HepG2 (cell line): ENCODE results near the gene ZFHX3. TPM values are rescaled to one million over a fixed set of nuclear protein-coding genes. Genes with fewer than 3 reads are reported as not detected.
A peak's percentile ranks its signal among the peaks of the same experiment; 100 is the strongest.

ENCODE experiments used
- CENPX ChIP-seq: sonication (generic); formaldehyde crosslinking; IDR thresholded peaks from 2 replicates; pipeline ENCODE4 v1.9.0; 2021; ENCODE audit warnings: mild to moderate bottlenecking, missing genetic modification reagents, moderate library complexity
- CHD2 ChIP-seq: IDR thresholded peaks from 2 replicates; pipeline ENCODE4 v1.6.1; 2011; ENCODE audit warnings: low read depth, low read length, improper control_type of control experiment
- CREB1 ChIP-seq, 2 experiments: fragments of 450-650 bp in 1 of 2; IDR thresholded peaks; 2 replicates each; pipeline ENCODE4 v1.6.1; 2016 to 2017; ENCODE audit warnings: control low read depth in 1 of 2, mild to moderate bottlenecking in 1 of 2, missing compliant biosample characterization in 1 of 2, missing genetic modification characterization in 1 of 2
- HNRNPLL ChIP-seq: fragments of 200-400 bp; formaldehyde crosslinking; IDR thresholded peaks from 2 replicates; pipeline ENCODE4 v1.6.1; 2017; ENCODE audit warnings: mild to moderate bottlenecking, low read depth, low read length; ENCODE audit not compliant: poor library complexity, severe bottlenecking
- MED1 ChIP-seq: sonication (generic); formaldehyde crosslinking; IDR thresholded peaks from 2 replicates; pipeline ENCODE4 v1.4.0; 2020; ENCODE audit warnings: missing genetic modification reagents
- MZF1 ChIP-seq: sonication (generic); formaldehyde crosslinking; IDR thresholded peaks from 2 replicates; pipeline ENCODE4 v1.8.1; 2023; ENCODE audit warnings: mild to moderate bottlenecking, missing genetic modification reagents, borderline replicate concordance
- NFATC3 ChIP-seq: sonication (generic); formaldehyde crosslinking; IDR thresholded peaks from 2 replicates; pipeline ENCODE4 v1.5.1; 2020; ENCODE audit warnings: mild to moderate bottlenecking, missing genetic modification reagents
- PCBP2 ChIP-seq: fragments of 200-400 bp; formaldehyde crosslinking; optimal IDR thresholded peaks from 2 replicates; pipeline ENCODE3; 2018; ENCODE audit warnings: low read length, low read depth; ENCODE audit not compliant: poor library complexity, severe bottlenecking
- PHF21A ChIP-seq: sonication (generic); formaldehyde crosslinking; IDR thresholded peaks from 2 replicates; pipeline ENCODE4 v1.5.0; 2020; ENCODE audit warnings: mild to moderate bottlenecking, missing genetic modification reagents
- PLRG1 ChIP-seq: fragments of 450-650 bp; conservative IDR thresholded peaks from 2 replicates; pipeline ENCODE4 v1.6.1; 2016
- PRMT3 ChIP-seq: sonication (generic); formaldehyde crosslinking; IDR thresholded peaks from 2 replicates; pipeline ENCODE4 v1.8.1; 2022; ENCODE audit warnings: low read depth, mild to moderate bottlenecking, moderate library complexity, missing genetic modification reagents, borderline replicate concordance
- RARA ChIP-seq: IDR thresholded peaks from 2 replicates; pipeline ENCODE4 v1.6.1; 2016; ENCODE audit warnings: missing genetic modification reagents, missing compliant biosample characterization
- RXRA ChIP-seq: sonication (generic); formaldehyde crosslinking; IDR thresholded peaks from 2 replicates; pipeline ENCODE4 v1.5.1; 2020; ENCODE audit warnings: missing genetic modification reagents
- SNRNP70 ChIP-seq: fragments of 200-400 bp; formaldehyde crosslinking; IDR thresholded peaks from 2 replicates; pipeline ENCODE4 v1.6.1; 2017; ENCODE audit warnings: mild to moderate bottlenecking, low read depth, low read length, moderate library complexity
- TBL1XR1 ChIP-seq: fragments of 150-350 bp; IDR thresholded peaks from 2 replicates; pipeline ENCODE4 v1.6.1; 2014; ENCODE audit warnings: borderline replicate concordance, low read length; ENCODE audit not compliant: partially characterized antibody
- ZBTB7A ChIP-seq: sonication (generic); formaldehyde crosslinking; IDR thresholded peaks from 2 replicates; pipeline ENCODE4 v1.8.0; 2022; ENCODE audit warnings: mild to moderate bottlenecking, missing genetic modification reagents
- ZFP62 ChIP-seq: sonication (generic); formaldehyde crosslinking; IDR thresholded peaks from 2 replicates; pipeline ENCODE4 v1.4.0; 2020; ENCODE audit warnings: missing genetic modification reagents
- ZFX ChIP-seq: sonication (generic); formaldehyde crosslinking; IDR thresholded peaks from 2 replicates; pipeline ENCODE4 v1.4.0; 2020; ENCODE audit warnings: mild to moderate bottlenecking, low read depth, missing genetic modification reagents, moderate library complexity
- ZNF326 ChIP-seq: sonication (generic); formaldehyde crosslinking; IDR thresholded peaks from 2 replicates; pipeline ENCODE4 v1.4.0; 2020; ENCODE audit warnings: missing genetic modification reagents, borderline replicate concordance
- ZSCAN21 ChIP-seq: sonication (generic); formaldehyde crosslinking; IDR thresholded peaks from 2 replicates; pipeline ENCODE4 v1.8.0; 2022; ENCODE audit warnings: mild to moderate bottlenecking, missing genetic modification reagents, moderate library complexity, borderline replicate concordance
- ZZZ3 ChIP-seq: sonication (generic); formaldehyde crosslinking; IDR thresholded peaks from 2 replicates; pipeline ENCODE4 v1.4.0; 2020; ENCODE audit warnings: missing genetic modification reagents, mild to moderate bottlenecking, borderline replicate concordance
- polyA plus RNA-seq, 8 experiments: library from polyadenylated mRNA; depleted of rRNA in 3 of 8; stranded (reverse) in 7 of 8; unstranded in 1 of 8; fragments of >200 nt; fragmentation: Illumina TruSeq in 4 of 8; extraction: Trizol in 4 of 8; gene quantifications; 2 replicates each; pipeline versions ENCODE4 v1.2.1 to v1.2.3, GENCODE V29; 2011 to 2016; ENCODE audit warnings: low read depth in 4 of 8, missing spikeins in 1 of 8, mixed read lengths in 1 of 8; ENCODE audit not compliant: insufficient read depth in 1 of 8
- total RNA-seq, 5 experiments: library from RNA; depleted of rRNA; stranded (reverse); fragments of >200 nt; fragmentation: Illumina TruSeq; extraction: Trizol; gene quantifications; 2 replicates each; pipeline ENCODE4 v1.2.3, GENCODE V29; 2016; ENCODE audit warnings: low read depth in 1 of 5
- TF ChIP-seq, protein P1 (sequence below): sonication (generic); formaldehyde crosslinking; IDR thresholded peaks from 2 replicates; pipeline ENCODE4 v1.9.0; 2021; ENCODE audit warnings: missing genetic modification reagents, mild to moderate bottlenecking, borderline replicate concordance
- TF ChIP-seq, protein P2 (sequence below), 2 experiments: IDR thresholded peaks; 2 replicates each; pipeline ENCODE4 v1.6.1; 2011 to 2012; ENCODE audit warnings: low read length in 2 of 2, borderline replicate concordance in 1 of 2, low read depth in 1 of 2, mild to moderate bottlenecking in 1 of 2, moderate library complexity in 1 of 2
- TF ChIP-seq, protein P3 (sequence below): IDR thresholded peaks from 2 replicates; pipeline ENCODE4 v1.6.1; 2018; ENCODE audit warnings: missing genetic modification reagents, mild to moderate bottlenecking, missing compliant biosample characterization

ZFHX3 gene
- total and polyA plus RNA-seq, 2 of the 13 experiments (the other 11 are each of a cell fraction or from before 2014, with no cell fraction given) = 5.0 to 6.0 TPM

DNA sequence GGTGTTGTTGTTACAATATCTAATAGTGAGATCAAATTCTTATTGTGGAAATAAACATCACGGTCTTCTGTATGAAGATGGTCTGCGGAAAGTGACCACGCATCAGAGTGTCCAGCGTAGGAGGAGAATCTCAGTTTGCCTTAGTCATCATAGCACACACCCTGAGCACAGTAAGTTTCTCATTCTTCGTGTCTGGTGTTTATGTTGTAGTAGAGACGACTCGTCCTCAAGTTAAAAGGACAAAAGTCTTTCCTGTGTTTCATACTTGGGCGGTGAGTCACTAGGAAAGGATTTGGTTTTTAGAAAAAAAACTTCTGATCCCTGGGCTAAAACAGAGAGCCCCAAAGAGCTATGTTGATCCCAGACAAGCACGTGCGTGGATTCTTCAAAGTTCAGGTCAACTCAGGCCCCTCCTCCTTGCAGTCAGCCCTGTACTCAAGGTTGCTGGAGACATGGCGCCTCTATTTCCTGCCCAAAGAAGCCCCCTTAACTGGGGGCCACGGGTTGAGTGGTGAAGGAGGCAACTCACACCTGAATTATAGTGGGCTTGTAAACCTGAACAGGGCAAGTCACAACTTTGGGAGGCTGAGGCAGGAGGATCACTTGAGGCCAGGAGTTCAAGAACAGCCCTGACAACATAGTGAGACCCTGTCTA lies 170.4 kb downstream of the ZFHX3 start (continued):
- TF ChIP-seq, protein P1, sequence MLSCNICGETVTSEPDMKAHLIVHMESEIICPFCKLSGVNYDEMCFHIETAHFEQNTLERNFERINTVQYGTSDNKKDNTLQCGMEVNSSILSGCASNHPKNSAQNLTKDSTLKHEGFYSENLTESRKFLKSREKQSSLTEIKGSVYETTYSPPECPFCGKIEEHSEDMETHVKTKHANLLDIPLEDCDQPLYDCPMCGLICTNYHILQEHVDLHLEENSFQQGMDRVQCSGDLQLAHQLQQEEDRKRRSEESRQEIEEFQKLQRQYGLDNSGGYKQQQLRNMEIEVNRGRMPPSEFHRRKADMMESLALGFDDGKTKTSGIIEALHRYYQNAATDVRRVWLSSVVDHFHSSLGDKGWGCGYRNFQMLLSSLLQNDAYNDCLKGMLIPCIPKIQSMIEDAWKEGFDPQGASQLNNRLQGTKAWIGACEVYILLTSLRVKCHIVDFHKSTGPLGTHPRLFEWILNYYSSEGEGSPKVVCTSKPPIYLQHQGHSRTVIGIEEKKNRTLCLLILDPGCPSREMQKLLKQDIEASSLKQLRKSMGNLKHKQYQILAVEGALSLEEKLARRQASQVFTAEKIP (CRISPR knock-in tag) = no peak
- TF ChIP-seq ZNF326 = no peak
- TF ChIP-seq SNRNP70 = no peak
- TF ChIP-seq NFATC3 (CRISPR knock-in tag) = 0 out of 2 replicates have a peak, but pooled peaks have one; percentile 59
- peak; percentile 60; the same call in 1 of the 2 replicates for TF ChIP-seq CREB1 (IDR thresholded peaks at IDR 0.05)
- TF ChIP-seq CREB1 (CRISPR knock-in tag; IDR thresholded peaks at IDR 0.05) = no peak; the same call in none of the 2 replicates
- TF ChIP-seq ZFP62 (CRISPR knock-in tag) = no peak
- no peak for TF ChIP-seq PRMT3 (CRISPR knock-in tag)
- no peak for TF ChIP-seq ZZZ3
- no peak for TF ChIP-seq CENPX
- peak; percentile 96 for TF ChIP-seq RARA (CRISPR knock-in tag)
- no peak for TF ChIP-seq CHD2
- peak; percentile 80 for TF ChIP-seq MED1
- no peak for TF ChIP-seq PLRG1
- TF ChIP-seq PHF21A = peak; percentile 86
- TF ChIP-seq HNRNPLL = no peak
- no peak for TF ChIP-seq ZBTB7A
- TF ChIP-seq ZSCAN21 = no peak
- TF ChIP-seq PCBP2 = no peak
- peak; percentile 72 for TF ChIP-seq TBL1XR1
- no peak for TF ChIP-seq MZF1 (CRISPR knock-in tag)
- no peak for TF ChIP-seq ZFX
- TF ChIP-seq, protein P2, sequence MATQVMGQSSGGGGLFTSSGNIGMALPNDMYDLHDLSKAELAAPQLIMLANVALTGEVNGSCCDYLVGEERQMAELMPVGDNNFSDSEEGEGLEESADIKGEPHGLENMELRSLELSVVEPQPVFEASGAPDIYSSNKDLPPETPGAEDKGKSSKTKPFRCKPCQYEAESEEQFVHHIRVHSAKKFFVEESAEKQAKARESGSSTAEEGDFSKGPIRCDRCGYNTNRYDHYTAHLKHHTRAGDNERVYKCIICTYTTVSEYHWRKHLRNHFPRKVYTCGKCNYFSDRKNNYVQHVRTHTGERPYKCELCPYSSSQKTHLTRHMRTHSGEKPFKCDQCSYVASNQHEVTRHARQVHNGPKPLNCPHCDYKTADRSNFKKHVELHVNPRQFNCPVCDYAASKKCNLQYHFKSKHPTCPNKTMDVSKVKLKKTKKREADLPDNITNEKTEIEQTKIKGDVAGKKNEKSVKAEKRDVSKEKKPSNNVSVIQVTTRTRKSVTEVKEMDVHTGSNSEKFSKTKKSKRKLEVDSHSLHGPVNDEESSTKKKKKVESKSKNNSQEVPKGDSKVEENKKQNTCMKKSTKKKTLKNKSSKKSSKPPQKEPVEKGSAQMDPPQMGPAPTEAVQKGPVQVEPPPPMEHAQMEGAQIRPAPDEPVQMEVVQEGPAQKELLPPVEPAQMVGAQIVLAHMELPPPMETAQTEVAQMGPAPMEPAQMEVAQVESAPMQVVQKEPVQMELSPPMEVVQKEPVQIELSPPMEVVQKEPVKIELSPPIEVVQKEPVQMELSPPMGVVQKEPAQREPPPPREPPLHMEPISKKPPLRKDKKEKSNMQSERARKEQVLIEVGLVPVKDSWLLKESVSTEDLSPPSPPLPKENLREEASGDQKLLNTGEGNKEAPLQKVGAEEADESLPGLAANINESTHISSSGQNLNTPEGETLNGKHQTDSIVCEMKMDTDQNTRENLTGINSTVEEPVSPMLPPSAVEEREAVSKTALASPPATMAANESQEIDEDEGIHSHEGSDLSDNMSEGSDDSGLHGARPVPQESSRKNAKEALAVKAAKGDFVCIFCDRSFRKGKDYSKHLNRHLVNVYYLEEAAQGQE (IDR thresholded peaks at IDR 0.05; ENCODE audit: borderline replicate concordance in 1 of 2, low read depth in 1 of 2, low read length in 2 of 2) = peak in 1 of 2 experiments; percentile 46; a peak in 1 of 4 replicates
- peak; percentile 87; the same call in 1 of the 2 replicates for TF ChIP-seq RXRA (CRISPR knock-in tag)
- TF ChIP-seq, protein P3, sequence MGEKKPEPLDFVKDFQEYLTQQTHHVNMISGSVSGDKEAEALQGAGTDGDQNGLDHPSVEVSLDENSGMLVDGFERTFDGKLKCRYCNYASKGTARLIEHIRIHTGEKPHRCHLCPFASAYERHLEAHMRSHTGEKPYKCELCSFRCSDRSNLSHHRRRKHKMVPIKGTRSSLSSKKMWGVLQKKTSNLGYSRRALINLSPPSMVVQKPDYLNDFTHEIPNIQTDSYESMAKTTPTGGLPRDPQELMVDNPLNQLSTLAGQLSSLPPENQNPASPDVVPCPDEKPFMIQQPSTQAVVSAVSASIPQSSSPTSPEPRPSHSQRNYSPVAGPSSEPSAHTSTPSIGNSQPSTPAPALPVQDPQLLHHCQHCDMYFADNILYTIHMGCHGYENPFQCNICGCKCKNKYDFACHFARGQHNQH = peak; percentile 86
